ENCODE results near the gene SPRYD7.

DNA sequence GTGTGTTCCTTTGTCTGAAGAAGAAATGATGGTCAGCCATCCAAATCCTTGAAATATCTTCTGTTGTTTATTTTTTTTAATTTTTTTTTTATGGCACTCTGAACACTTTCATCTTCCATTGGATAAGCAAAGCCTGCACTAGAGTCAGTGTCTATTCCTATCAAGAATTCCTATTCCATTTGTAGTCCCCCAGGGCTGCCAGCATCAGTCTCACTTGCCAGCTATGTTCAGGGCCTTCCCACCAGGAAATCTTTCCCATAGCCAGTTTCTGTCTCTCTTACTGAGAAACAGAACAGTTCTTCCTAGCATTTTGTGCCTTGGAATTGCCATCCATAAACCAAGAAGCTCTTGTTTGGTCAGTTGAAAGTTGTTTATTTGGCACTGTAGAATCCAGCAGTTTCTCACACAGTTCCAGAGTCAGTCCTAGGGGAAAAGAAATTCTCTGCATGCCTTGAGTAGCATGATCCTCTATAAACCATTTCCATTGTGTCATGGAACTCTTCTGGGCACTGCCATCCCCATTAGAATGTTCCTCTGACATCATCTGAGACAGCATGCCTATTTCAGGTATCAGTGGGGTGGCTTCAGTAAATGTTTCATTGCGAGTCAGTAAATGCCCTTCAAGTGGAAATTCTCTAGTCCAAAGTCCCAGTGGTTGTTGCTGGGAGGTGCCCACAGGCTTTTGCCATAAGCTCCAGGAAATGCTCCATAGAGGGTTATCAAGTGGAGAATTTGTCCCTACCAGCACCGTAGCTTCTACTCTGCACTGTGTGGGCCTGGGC is 18.7 kb upstream of the SPRYD7 start:
- TF ChIP-seq EP300 (IDR thresholded peaks at IDR 0.05; ENCODE audit: borderline replicate concordance) (no peak), ZBTB7A (IDR thresholded peaks at IDR 0.05; ENCODE audit: low read depth) (no peak), CREB1 (IDR thresholded peaks at IDR 0.05; ENCODE audit: low read depth) (no peak), CEBPB (IDR thresholded peaks at IDR 0.05) (no peak), RAD21 (IDR thresholded peaks at IDR 0.05; ENCODE audit: low read depth) (no peak), YY1 (IDR thresholded peaks at IDR 0.05; ENCODE audit: low read depth) (no peak)
- TF ChIP-seq, protein P1, sequence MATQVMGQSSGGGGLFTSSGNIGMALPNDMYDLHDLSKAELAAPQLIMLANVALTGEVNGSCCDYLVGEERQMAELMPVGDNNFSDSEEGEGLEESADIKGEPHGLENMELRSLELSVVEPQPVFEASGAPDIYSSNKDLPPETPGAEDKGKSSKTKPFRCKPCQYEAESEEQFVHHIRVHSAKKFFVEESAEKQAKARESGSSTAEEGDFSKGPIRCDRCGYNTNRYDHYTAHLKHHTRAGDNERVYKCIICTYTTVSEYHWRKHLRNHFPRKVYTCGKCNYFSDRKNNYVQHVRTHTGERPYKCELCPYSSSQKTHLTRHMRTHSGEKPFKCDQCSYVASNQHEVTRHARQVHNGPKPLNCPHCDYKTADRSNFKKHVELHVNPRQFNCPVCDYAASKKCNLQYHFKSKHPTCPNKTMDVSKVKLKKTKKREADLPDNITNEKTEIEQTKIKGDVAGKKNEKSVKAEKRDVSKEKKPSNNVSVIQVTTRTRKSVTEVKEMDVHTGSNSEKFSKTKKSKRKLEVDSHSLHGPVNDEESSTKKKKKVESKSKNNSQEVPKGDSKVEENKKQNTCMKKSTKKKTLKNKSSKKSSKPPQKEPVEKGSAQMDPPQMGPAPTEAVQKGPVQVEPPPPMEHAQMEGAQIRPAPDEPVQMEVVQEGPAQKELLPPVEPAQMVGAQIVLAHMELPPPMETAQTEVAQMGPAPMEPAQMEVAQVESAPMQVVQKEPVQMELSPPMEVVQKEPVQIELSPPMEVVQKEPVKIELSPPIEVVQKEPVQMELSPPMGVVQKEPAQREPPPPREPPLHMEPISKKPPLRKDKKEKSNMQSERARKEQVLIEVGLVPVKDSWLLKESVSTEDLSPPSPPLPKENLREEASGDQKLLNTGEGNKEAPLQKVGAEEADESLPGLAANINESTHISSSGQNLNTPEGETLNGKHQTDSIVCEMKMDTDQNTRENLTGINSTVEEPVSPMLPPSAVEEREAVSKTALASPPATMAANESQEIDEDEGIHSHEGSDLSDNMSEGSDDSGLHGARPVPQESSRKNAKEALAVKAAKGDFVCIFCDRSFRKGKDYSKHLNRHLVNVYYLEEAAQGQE (IDR thresholded peaks at IDR 0.05; ENCODE audit: low read depth), result no peak
- TF ChIP-seq, protein P2, sequence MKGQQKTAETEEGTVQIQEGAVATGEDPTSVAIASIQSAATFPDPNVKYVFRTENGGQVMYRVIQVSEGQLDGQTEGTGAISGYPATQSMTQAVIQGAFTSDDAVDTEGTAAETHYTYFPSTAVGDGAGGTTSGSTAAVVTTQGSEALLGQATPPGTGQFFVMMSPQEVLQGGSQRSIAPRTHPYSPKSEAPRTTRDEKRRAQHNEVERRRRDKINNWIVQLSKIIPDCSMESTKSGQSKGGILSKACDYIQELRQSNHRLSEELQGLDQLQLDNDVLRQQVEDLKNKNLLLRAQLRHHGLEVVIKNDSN (IDR thresholded peaks at IDR 0.05), result no peak

Measured in Ishikawa (cell line).